Naive thymus-derived CD8-positive, alpha-beta T cell (primary cell): Measurements from ENCODE around the gene PPFIA3. TPM values are rescaled to one million over a fixed set of nuclear protein-coding genes. Genes with fewer than 3 reads are reported as not detected.
"Not testable (repeated sequence)": the region's sequence is repeated elsewhere in the genome, so short reads cannot be mapped to it uniquely, and the experiment has no call there.

Source experiments
- ATAC-seq, 2 donors: fragments of 150-1000 bp; cut with Tn5 transposase in 1 of 2; sonication (Bioruptor Pico), chemical (Tn5 transposase) in 1 of 2; 1 replicate in 1 of 2; 2 replicates in 1 of 2; pipeline ENCODE4 v1.10.0; 2021; ENCODE audit warnings: mild to moderate bottlenecking in 2 of 2, moderate library complexity in 2 of 2
- POLR2A ChIA-PET: fragments of 350-600 bp; sonication (Branson Sonifier 250); formaldehyde crosslinking; loops from one replicate; lab custom pipeline; 2021; ENCODE audit warnings: antibody characterized with exemption; lab: Charles Lee
- DNase-seq, 10 donors: peaks; one replicate each; pipeline versions ENCODE4 v3.0.0 to v3.0.0-alpha.2; 2020 to 2022
- H3K27ac Mint-ChIP-seq, 10 donors: one replicate each; pipeline ENCODE4 v1.8.0; 2020 to 2022; ENCODE audit warnings: mild to moderate bottlenecking in 10 of 10, mixed read lengths in 10 of 10, moderate library complexity in 4 of 10, inconsistent platforms in 1 of 10
- H3K27me3 Mint-ChIP-seq, 5 donors: one replicate each; pipeline ENCODE4 v1.8.0; 2021 to 2022; ENCODE audit warnings: mixed read lengths in 5 of 5
- H3K36me3 Mint-ChIP-seq, 3 donors: one replicate each; pipeline ENCODE4 v1.8.0; 2020 to 2022; ENCODE audit warnings: mixed read lengths in 3 of 3, mild to moderate bottlenecking in 2 of 3, inconsistent platforms in 1 of 3
- H3K4me1 Mint-ChIP-seq, 4 donors: one replicate each; pipeline ENCODE4 v1.8.0; 2021 to 2022; ENCODE audit warnings: mixed read lengths in 4 of 4
- H3K4me3 Mint-ChIP-seq, 10 donors: one replicate each; pipeline ENCODE4 v1.8.0; 2020 to 2022; ENCODE audit warnings: mild to moderate bottlenecking in 10 of 10, mixed read lengths in 10 of 10, moderate library complexity in 6 of 10, inconsistent platforms in 1 of 10
- H3K9me3 Mint-ChIP-seq, 9 donors: one replicate each; pipeline ENCODE4 v1.8.0; 2020 to 2022; ENCODE audit warnings: mixed read lengths in 9 of 9, mild to moderate bottlenecking in 3 of 9, inconsistent platforms in 1 of 9, moderate library complexity in 1 of 9
- polyA plus RNA-seq, 3 donors: library from polyadenylated mRNA; unstranded; fragments of 300-500 nt; fragmentation: Illumina TruSeq; gene quantifications; one replicate each; pipeline ENCODE4 v1.2.3, GENCODE V29; 2021
- total RNA-seq, 8 experiments: library from RNA in 2 of 8; stranded (reverse) in 2 of 8; gene quantifications; one replicate each; pipeline ENCODE4 v1.2.3 and lab custom pipeline; 2021 to 2026

The PPFIA3 gene
- total and polyA plus RNA-seq, 5 experiments from 2014 or later = 0.20 to 4.7 (median 2.1) TPM; not detected in 1

DNA sequence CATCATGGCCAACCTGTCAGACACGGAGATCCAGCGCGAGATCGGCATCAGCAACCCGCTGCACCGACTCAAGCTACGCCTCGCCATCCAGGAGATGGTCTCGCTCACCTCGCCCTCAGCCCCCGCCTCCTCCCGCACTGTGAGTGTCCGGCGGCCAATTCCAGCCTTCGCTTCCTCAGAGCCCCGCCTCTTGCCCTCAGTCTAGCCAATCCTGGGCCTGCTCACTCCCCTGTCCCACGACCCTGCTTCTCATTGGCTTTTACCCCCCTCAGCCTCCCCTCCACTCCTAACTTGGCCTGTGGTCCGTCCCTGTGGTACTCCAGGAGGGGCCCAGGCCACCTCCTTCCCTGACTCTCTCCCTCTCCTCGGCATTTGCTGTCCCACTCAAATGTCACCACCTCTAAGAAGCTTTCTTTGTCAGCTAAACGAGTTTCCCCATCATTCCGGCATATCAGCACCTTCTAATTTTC is 23.6 kb downstream of the PPFIA3 start:
- ATAC-seq (peak; percentile 80 to 94), DNase-seq (peak in 9 of 10 donors; percentile 33 to 76 (median 47))
- peak overlapping the region in 5 of 10 donors; percentile 57 to 75 (median 60) for H3K27ac Mint-ChIP-seq
- peak overlapping the region; percentile 74 to 92 (median 82) for H3K4me3 Mint-ChIP-seq
- peaks cover 18 to 48% (median 37%) of the 10 kb centered on the region in 5 donors for H3K27me3 Mint-ChIP-seq
- POLR2A ChIA-PET = no interaction called here
- peaks cover 14 to 26% (median 19%) of the 10 kb centered on the region in 4 donors for H3K4me1 Mint-ChIP-seq
- no peaks in the 10 kb centered on the region for H3K9me3 Mint-ChIP-seq
- no peaks in the 10 kb centered on the region for H3K36me3 Mint-ChIP-seq

GRCh38 chr19:49145573-49146407 is 26.4 kb downstream of the PPFIA3 start:
- POLR2A ChIA-PET = interaction anchor here (0.7 to 1.1 kb wide), 2 partner anchors 32 to 154 kb away, joined by 3 read pairs; partner anchors contain the start of gene LIN7B
- peak; percentile 54 to 85 (median 76) for DNase-seq
- H3K9me3 Mint-ChIP-seq = peaks cover 0 to 2% (median 0%) of the 10 kb centered on the region in 9 donors
- ATAC-seq = peak; percentile 40 to 70
- peak overlapping the region in 1 of 10 donors; percentile 66 for H3K27ac Mint-ChIP-seq
- H3K4me1 Mint-ChIP-seq = peaks cover 21 to 52% (median 35%) of the 10 kb centered on the region in 4 donors
- peaks cover 0 to 7% (median 0%) of the 10 kb centered on the region in 3 donors for H3K36me3 Mint-ChIP-seq
- peak overlapping the region in 8 of 10 donors; percentile 2 to 61 (median 30) for H3K4me3 Mint-ChIP-seq
- peaks cover 25 to 65% (median 49%) of the 10 kb centered on the region in 5 donors for H3K27me3 Mint-ChIP-seq

- peaks cover 26 to 68% (median 48%) of the 10 kb centered on the region in 5 donors for H3K27me3 Mint-ChIP-seq
- peaks cover 22 to 54% (median 36%) of the 10 kb centered on the region in 4 donors for H3K4me1 Mint-ChIP-seq
- H3K27ac Mint-ChIP-seq, H3K9me3 Mint-ChIP-seq, DNase-seq, ATAC-seq, H3K36me3 Mint-ChIP-seq: not testable (repeated sequence)
- H3K4me3 Mint-ChIP-seq = peak overlapping the region in 1 of 10 donors; percentile 4
- POLR2A ChIA-PET = interaction anchor here (0.7 to 1.1 kb wide), 2 partner anchors 32 to 155 kb away, joined by 3 read pairs; partner anchors contain the start of gene LIN7B
Measured at GRCh38 chr19:49146408-49146770, 27.0 kb downstream of the PPFIA3 start.

- H3K4me1 Mint-ChIP-seq = peaks cover 18 to 48% (median 36%) of the 10 kb centered on the region in 4 donors
- DNase-seq = no peak
- POLR2A ChIA-PET = interaction anchor here (0.5 to 1.3 kb wide), 3 partner anchors 27 to 748 kb away, joined by 4 to 6 read pairs (median 5); no protein-coding TSS in a partner anchor
- peak overlapping the region in 1 of 10 donors; percentile 15 for H3K27ac Mint-ChIP-seq
- peaks cover 0 to 7% (median 0%) of the 10 kb centered on the region in 3 donors for H3K36me3 Mint-ChIP-seq
- no peak for ATAC-seq
- peaks cover 22 to 73% (median 48%) of the 10 kb centered on the region in 5 donors for H3K27me3 Mint-ChIP-seq
- H3K4me3 Mint-ChIP-seq = peak overlapping the region in 9 of 10 donors; percentile 59 to 87 (median 74)
- peaks cover 0 to 3% (median 0%) of the 10 kb centered on the region in 9 donors for H3K9me3 Mint-ChIP-seq
Measured at GRCh38 chr19:49148044-49148682, 28.8 kb downstream of the PPFIA3 start.

DNA sequence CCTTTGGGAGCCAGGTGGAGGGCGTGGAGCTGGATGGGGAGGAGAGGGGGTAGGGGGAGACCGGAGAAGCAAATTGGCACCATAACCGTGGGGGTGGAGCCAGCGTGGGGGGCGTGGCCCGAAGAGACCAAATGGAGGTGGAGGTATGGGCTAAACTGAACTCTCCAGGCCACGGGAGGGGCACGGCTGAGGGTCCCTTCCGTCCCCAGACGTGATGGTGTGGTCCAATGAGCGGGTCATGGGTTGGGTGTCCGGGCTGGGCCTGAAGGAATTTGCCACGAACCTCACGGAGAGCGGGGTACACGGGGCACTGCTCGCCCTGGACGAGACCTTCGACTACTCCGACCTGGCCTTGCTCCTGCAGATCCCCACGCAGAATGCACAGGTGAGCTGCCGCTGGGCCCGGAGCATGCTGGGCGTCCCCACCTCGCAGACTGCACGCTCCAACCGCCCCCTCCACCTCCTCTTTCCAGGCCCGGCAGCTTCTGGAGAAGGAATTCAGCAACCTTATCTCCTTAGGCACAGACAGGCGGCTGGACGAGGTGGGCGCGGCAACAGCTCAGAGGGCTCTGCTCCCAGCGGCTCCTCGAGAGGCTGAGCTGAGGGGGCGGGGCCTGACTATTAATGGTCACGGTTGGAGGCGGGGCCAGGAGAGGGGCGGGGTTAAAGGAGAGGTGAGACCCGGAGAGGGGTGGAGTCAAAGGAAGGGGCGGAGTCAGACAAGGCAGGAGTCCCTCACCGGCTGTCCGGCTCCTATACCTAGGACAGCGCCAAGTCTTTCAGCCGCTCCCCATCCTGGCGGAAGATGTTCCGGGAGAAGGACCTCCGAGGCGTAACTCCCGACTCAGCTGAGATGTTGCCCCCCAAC is 29.7 kb downstream of the PPFIA3 start:
- peaks cover 27 to 77% (median 54%) of the 10 kb centered on the region in 5 donors for H3K27me3 Mint-ChIP-seq
- H3K4me1 Mint-ChIP-seq = peaks cover 23 to 46% (median 38%) of the 10 kb centered on the region in 4 donors
- POLR2A ChIA-PET = interaction anchor here (0.6 to 1.3 kb wide), 3 partner anchors 29 to 190 kb away, joined by 4 read pairs; partner anchors contain the start of gene PPFIA3
- H3K9me3 Mint-ChIP-seq = peaks cover 0 to 6% (median 1%) of the 10 kb centered on the region in 9 donors
- ATAC-seq (peak; percentile 52 to 54), DNase-seq (peak; percentile 58 to 88 (median 70))
- peaks cover 0 to 7% (median 0%) of the 10 kb centered on the region in 3 donors for H3K36me3 Mint-ChIP-seq
- peak overlapping the region; percentile 32 to 88 (median 80) for H3K4me3 Mint-ChIP-seq
- H3K27ac Mint-ChIP-seq = peak overlapping the region in 1 of 10 donors; percentile 15

GRCh38 chr19:49149652-49150105 is 30.3 kb downstream of the PPFIA3 start:
- Mint-ChIP-seq H3K4me3 (peak overlapping the region; percentile 67 to 88 (median 81)), H3K27me3 (peaks cover 33 to 84% (median 61%) of the 10 kb centered on the region in 5 donors), H3K27ac (no peak overlapping the region), H3K4me1 (peaks cover 23 to 46% (median 38%) of the 10 kb centered on the region in 4 donors), H3K36me3 (peaks cover 0 to 7% (median 2%) of the 10 kb centered on the region in 3 donors), H3K9me3 (peaks cover 0 to 12% (median 2%) of the 10 kb centered on the region in 9 donors)
- POLR2A ChIA-PET = interaction anchor here (0.6 to 1.3 kb wide), 3 partner anchors 30 to 191 kb away, joined by 4 read pairs; partner anchors contain the start of gene PPFIA3
- DNase-seq (no peak), ATAC-seq (no peak)

- Mint-ChIP-seq H3K9me3 (peaks cover 0 to 14% (median 2%) of the 10 kb centered on the region in 9 donors), H3K36me3 (peaks cover 0 to 7% (median 4%) of the 10 kb centered on the region in 3 donors), H3K4me1 (peaks cover 23 to 46% (median 37%) of the 10 kb centered on the region in 4 donors), H3K27me3 (peaks cover 31 to 87% (median 65%) of the 10 kb centered on the region in 5 donors), H3K4me3 (peak overlapping the region; percentile 67 to 88 (median 81)), H3K27ac (no peak overlapping the region)
- POLR2A ChIA-PET = interaction anchor here (1.3 kb wide), 1 partner anchor 36 kb away, joined by 4 read pairs; the partner anchor contains the start of gene LIN7B
- ATAC-seq (peak in 1 of 2 donors; percentile 17), DNase-seq (peak in 2 of 10 donors; percentile 21 to 37)
Measured at GRCh38 chr19:49150106-49150943, 31.0 kb downstream of the PPFIA3 start.

DNA sequence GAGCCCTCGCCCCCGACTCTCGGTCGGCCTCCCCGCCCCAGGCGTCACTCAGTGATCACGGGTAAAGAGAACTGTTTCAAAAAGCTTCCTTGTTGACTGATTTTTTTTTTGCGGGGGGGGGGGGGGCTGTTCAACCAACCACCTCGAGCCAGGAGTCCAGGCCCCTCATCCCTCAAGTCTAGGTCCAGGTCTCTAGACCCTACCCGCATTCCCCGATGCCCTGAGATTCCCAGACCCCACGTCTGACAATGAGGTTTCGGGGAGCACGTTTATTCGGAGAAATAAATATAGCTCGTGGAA is 31.6 kb downstream of the PPFIA3 start:
- peaks cover 29 to 87% (median 67%) of the 10 kb centered on the region in 5 donors for H3K27me3 Mint-ChIP-seq
- ATAC-seq (no peak), DNase-seq (no peak)
- peaks cover 0 to 7% (median 4%) of the 10 kb centered on the region in 3 donors for H3K36me3 Mint-ChIP-seq
- POLR2A ChIA-PET = interaction anchor here (0.5 to 1.3 kb wide), 3 partner anchors 29 to 340 kb away, joined by 4 to 7 read pairs (median 4); partner anchors contain the start of genes BCAT2 and LIN7B
- H3K4me1 Mint-ChIP-seq = peaks cover 19 to 41% (median 34%) of the 10 kb centered on the region in 4 donors
- H3K4me3 Mint-ChIP-seq = peak overlapping the region; percentile 12 to 88 (median 74)
- H3K27ac Mint-ChIP-seq = no peak overlapping the region
- peaks cover 0 to 14% (median 2%) of the 10 kb centered on the region in 9 donors for H3K9me3 Mint-ChIP-seq

- H3K36me3 Mint-ChIP-seq = peaks cover 0 to 7% (median 4%) of the 10 kb centered on the region in 3 donors
- peaks cover 30 to 87% (median 67%) of the 10 kb centered on the region in 5 donors for H3K27me3 Mint-ChIP-seq
- peak; percentile 23 to 44 for ATAC-seq
- DNase-seq = peak in 4 of 10 donors; percentile 16 to 42 (median 36)
- peak overlapping the region; percentile 28 to 88 (median 66) for H3K4me3 Mint-ChIP-seq
- peaks cover 0 to 14% (median 2%) of the 10 kb centered on the region in 9 donors for H3K9me3 Mint-ChIP-seq
- peaks cover 19 to 37% (median 31%) of the 10 kb centered on the region in 4 donors for H3K4me1 Mint-ChIP-seq
- POLR2A ChIA-PET = interaction anchor here (0.5 to 1.3 kb wide), 3 partner anchors 30 to 340 kb away, joined by 4 to 7 read pairs (median 4); partner anchors contain the start of genes BCAT2 and LIN7B
- H3K27ac Mint-ChIP-seq = peak overlapping the region in 3 of 10 donors; percentile 65 to 76 (median 72)
Measured at GRCh38 chr19:49151267-49152118, 32.1 kb downstream of the PPFIA3 start.
